ENCODE data around the gene C6orf132.

Gene C6orf132

GRCh38 chr6:42123379-42124103 is 18.9 kb downstream of the C6orf132 start:
- no CpG with 5 or more reads among the region's 11 CpGs for WGBS (ENCODE audit: insufficient coverage, insufficient read length)
- Histone ChIP-seq H3K4me3 (ENCODE audit: low read length) (no peak overlapping the region), H3K4me1 (ENCODE audit: control insufficient read depth, insufficient read depth, low read length) (no peaks in the 10 kb centered on the region), H3K27me3 (ENCODE audit: control insufficient read depth, insufficient read depth, low read length) (no peaks in the 10 kb centered on the region), H3K27ac (ENCODE audit: low read length) (no peak overlapping the region), H3K9me3 (ENCODE audit: control insufficient read depth, insufficient read depth, low read length) (no peaks in the 10 kb centered on the region), H3K36me3 (ENCODE audit: control insufficient read depth, insufficient read depth, low read length) (peaks cover 20% of the 10 kb centered on the region)
- no peak for DNase-seq (ENCODE audit: low read depth, low spot score)

GRCh38 chr6:42120895-42121865 is 21.2 kb downstream of the C6orf132 start:
- Histone ChIP-seq H3K36me3 (ENCODE audit: control insufficient read depth, insufficient read depth, low read length) (peaks cover 15% of the 10 kb centered on the region), H3K4me3 (ENCODE audit: low read length) (no peak overlapping the region), H3K27ac (ENCODE audit: low read length) (no peak overlapping the region), H3K27me3 (ENCODE audit: control insufficient read depth, insufficient read depth, low read length) (no peaks in the 10 kb centered on the region), H3K4me1 (ENCODE audit: control insufficient read depth, insufficient read depth, low read length) (no peaks in the 10 kb centered on the region), H3K9me3 (ENCODE audit: control insufficient read depth, insufficient read depth, low read length) (no peaks in the 10 kb centered on the region)
- no CpG with 5 or more reads among the region's 8 CpGs for WGBS (ENCODE audit: insufficient coverage, insufficient read length)
- no peak for DNase-seq (ENCODE audit: low read depth, low spot score)

- H3K4me3 ChIP-seq (ENCODE audit: low read length) = no peak overlapping the region
- H3K36me3 ChIP-seq (ENCODE audit: control insufficient read depth, insufficient read depth, low read length) = no peaks in the 10 kb centered on the region
- no peak for DNase-seq (ENCODE audit: low read depth, low spot score)
- H3K27ac ChIP-seq (ENCODE audit: low read length) = no peak overlapping the region
- no CpG with 5 or more reads among the region's 10 CpGs for WGBS (ENCODE audit: insufficient coverage, insufficient read length)
- no peaks in the 10 kb centered on the region for H3K9me3 ChIP-seq (ENCODE audit: control insufficient read depth, insufficient read depth, low read length)
- no peaks in the 10 kb centered on the region for H3K27me3 ChIP-seq (ENCODE audit: control insufficient read depth, insufficient read depth, low read length)
- H3K4me1 ChIP-seq (ENCODE audit: control insufficient read depth, insufficient read depth, low read length) = no peaks in the 10 kb centered on the region
Observed at GRCh38 chr6:42118162-42119001, 24.0 kb downstream of the C6orf132 start.

- Histone ChIP-seq H3K36me3 (ENCODE audit: control insufficient read depth, insufficient read depth, low read length) (no peaks in the 10 kb centered on the region), H3K27ac (ENCODE audit: low read length) (no peak overlapping the region), H3K4me3 (ENCODE audit: low read length) (no peak overlapping the region), H3K9me3 (ENCODE audit: control insufficient read depth, insufficient read depth, low read length) (no peaks in the 10 kb centered on the region), H3K4me1 (ENCODE audit: control insufficient read depth, insufficient read depth, low read length) (no peaks in the 10 kb centered on the region), H3K27me3 (ENCODE audit: control insufficient read depth, insufficient read depth, low read length) (no peaks in the 10 kb centered on the region)
- no CpG with 5 or more reads among the region's 3 CpGs for WGBS (ENCODE audit: insufficient coverage, insufficient read length)
- DNase-seq (ENCODE audit: low read depth, low spot score) = no peak
Observed at GRCh38 chr6:42117843-42118161, 24.6 kb downstream of the C6orf132 start.

- Histone ChIP-seq H3K4me3 (ENCODE audit: low read length) (no peak overlapping the region), H3K27me3 (ENCODE audit: control insufficient read depth, insufficient read depth, low read length) (no peaks in the 10 kb centered on the region), H3K4me1 (ENCODE audit: control insufficient read depth, insufficient read depth, low read length) (no peaks in the 10 kb centered on the region), H3K36me3 (ENCODE audit: control insufficient read depth, insufficient read depth, low read length) (peaks cover 4% of the 10 kb centered on the region; the same call in 1 of the 2 replicates), H3K9me3 (ENCODE audit: control insufficient read depth, insufficient read depth, low read length) (no peaks in the 10 kb centered on the region), H3K27ac (ENCODE audit: low read length) (no peak overlapping the region)
- DNase-seq (ENCODE audit: low read depth, low spot score) = no peak
- no CpG with 5 or more reads among the region's 5 CpGs for WGBS (ENCODE audit: insufficient coverage, insufficient read length)
Observed at GRCh38 chr6:42113936-42114636, 28.3 kb downstream of the C6orf132 start.

- no CpG with 5 or more reads among the region's 1 CpG for WGBS (ENCODE audit: insufficient coverage, insufficient read length)
- H3K27me3 ChIP-seq (ENCODE audit: control insufficient read depth, insufficient read depth, low read length) = no peaks in the 10 kb centered on the region
- no peak overlapping the region for H3K27ac ChIP-seq (ENCODE audit: low read length)
- no peak for DNase-seq (ENCODE audit: low read depth, low spot score)
- no peaks in the 10 kb centered on the region; the same call in 1 of the 2 replicates for H3K4me1 ChIP-seq (ENCODE audit: control insufficient read depth, insufficient read depth, low read length)
- no peak overlapping the region for H3K4me3 ChIP-seq (ENCODE audit: low read length)
- H3K9me3 ChIP-seq (ENCODE audit: control insufficient read depth, insufficient read depth, low read length) = no peaks in the 10 kb centered on the region
- peaks cover 4% of the 10 kb centered on the region for H3K36me3 ChIP-seq (ENCODE audit: control insufficient read depth, insufficient read depth, low read length)
Observed at GRCh38 chr6:42112351-42112750, 30.1 kb downstream of the C6orf132 start.

GRCh38 chr6:42110683-42111082 is 31.7 kb downstream of the C6orf132 start:
- H3K27ac ChIP-seq (ENCODE audit: low read length) = no peak overlapping the region
- H3K4me3 ChIP-seq (ENCODE audit: low read length) = no peak overlapping the region
- H3K9me3 ChIP-seq (ENCODE audit: control insufficient read depth, insufficient read depth, low read length) = no peaks in the 10 kb centered on the region
- H3K36me3 ChIP-seq (ENCODE audit: control insufficient read depth, insufficient read depth, low read length) = peaks cover 9% of the 10 kb centered on the region
- no peaks in the 10 kb centered on the region for H3K27me3 ChIP-seq (ENCODE audit: control insufficient read depth, insufficient read depth, low read length)
- WGBS (ENCODE audit: insufficient coverage, insufficient read length) = no CpG with 5 or more reads among the region's 3 CpGs
- no peak for DNase-seq (ENCODE audit: low read depth, low spot score)
- H3K4me1 ChIP-seq (ENCODE audit: control insufficient read depth, insufficient read depth, low read length) = no peaks in the 10 kb centered on the region; the same call in 1 of the 2 replicates

GRCh38 chr6:42108071-42108470 is 34.3 kb downstream of the C6orf132 start:
- H3K36me3 ChIP-seq (ENCODE audit: control insufficient read depth, insufficient read depth, low read length) = peaks cover 17% of the 10 kb centered on the region
- no peak overlapping the region for H3K27ac ChIP-seq (ENCODE audit: low read length)
- H3K4me1 ChIP-seq (ENCODE audit: control insufficient read depth, insufficient read depth, low read length) = no peaks in the 10 kb centered on the region; the same call in 1 of the 2 replicates
- no peak for DNase-seq (ENCODE audit: low read depth, low spot score)
- H3K4me3 ChIP-seq (ENCODE audit: low read length) = no peak overlapping the region
- WGBS (ENCODE audit: insufficient coverage, insufficient read length) = no CpG with 5 or more reads among the region's 2 CpGs
- no peaks in the 10 kb centered on the region for H3K9me3 ChIP-seq (ENCODE audit: control insufficient read depth, insufficient read depth, low read length)
- no peaks in the 10 kb centered on the region for H3K27me3 ChIP-seq (ENCODE audit: control insufficient read depth, insufficient read depth, low read length)

GRCh38 chr6:42106112-42107023 is 36.1 kb downstream of the C6orf132 start:
- Histone ChIP-seq H3K4me1 (ENCODE audit: control insufficient read depth, insufficient read depth, low read length) (no peaks in the 10 kb centered on the region; the same call in 1 of the 2 replicates), H3K9me3 (ENCODE audit: control insufficient read depth, insufficient read depth, low read length) (no peaks in the 10 kb centered on the region), H3K4me3 (ENCODE audit: low read length) (no peak overlapping the region), H3K27me3 (ENCODE audit: control insufficient read depth, insufficient read depth, low read length) (no peaks in the 10 kb centered on the region), H3K27ac (ENCODE audit: low read length) (no peak overlapping the region), H3K36me3 (ENCODE audit: control insufficient read depth, insufficient read depth, low read length) (peaks cover 22% of the 10 kb centered on the region)
- no peak for DNase-seq (ENCODE audit: low read depth, low spot score)
- WGBS (ENCODE audit: insufficient coverage, insufficient read length) = no CpG with 5 or more reads among the region's 19 CpGs

Data from iPS DF 6.9 (cell line).